OCI-LY1 (cell line): Measurements from ENCODE around the gene GPALPP1.

Experiments used
- H2AFZ ChIP-seq: fragments of 200-600 bp; sonication (generic), shearing (Covaris generic); 2 replicates; pipeline ENCODE4 v1.6.0; 2014; ENCODE audit warnings: antibody characterized with exemption, mild to moderate bottlenecking, low read length
- H3F3A ChIP-seq: fragments of 200-600 bp; sonication (generic), shearing (Covaris generic); 2 replicates; pipeline ENCODE4 v1.6.0; 2014; ENCODE audit warnings: mild to moderate bottlenecking, antibody characterized with exemption, low read length, moderate library complexity; ENCODE audit not compliant: insufficient read depth
- H3K27ac ChIP-seq: fragments of 200-600 bp; sonication (generic); 2 replicates; pipeline ENCODE4 v1.5.1; 2014; ENCODE audit warnings: low read length, mixed run types, mild to moderate bottlenecking, low read depth; ENCODE audit not compliant: poor library complexity, severe bottlenecking
- H3K27me3 ChIP-seq: fragments of 200-600 bp; sonication (generic); 2 replicates; pipeline ENCODE4 v1.6.0; 2014; ENCODE audit warnings: antibody characterized with exemption, mild to moderate bottlenecking, low read length, moderate library complexity; ENCODE audit not compliant: insufficient read depth
- H3K36me3 ChIP-seq: fragments of 200-600 bp; sonication (generic); 2 replicates; pipeline ENCODE4 v1.6.1; 2014; ENCODE audit warnings: mild to moderate bottlenecking, antibody characterized with exemption, low read length, moderate library complexity, mixed read lengths; ENCODE audit not compliant: insufficient read depth
- H3K4me1 ChIP-seq: fragments of 200-600 bp; sonication (generic); 2 replicates; pipeline ENCODE4 v1.5.1; 2014; ENCODE audit warnings: mild to moderate bottlenecking, low read length, moderate library complexity; ENCODE audit not compliant: insufficient read depth, severe bottlenecking
- H3K4me2 ChIP-seq: fragments of 200-600 bp; sonication (generic), shearing (Covaris generic); 2 replicates; pipeline ENCODE4 v1.6.1; 2014; ENCODE audit warnings: low read length
- H3K4me3 ChIP-seq: fragments of 200-600 bp; sonication (generic); 2 replicates; pipeline ENCODE4 v1.5.1; 2014; ENCODE audit warnings: low read length, low read depth, mild to moderate bottlenecking, mixed read lengths; ENCODE audit not compliant: poor library complexity, severe bottlenecking
- H3K79me2 ChIP-seq: fragments of 200-600 bp; shearing (Covaris generic); 2 replicates; pipeline ENCODE4 v1.6.1; 2016; ENCODE audit warnings: mixed run types, low read length, mixed read lengths; ENCODE audit not compliant: insufficient read depth
- H3K9ac ChIP-seq: fragments of 200-600 bp; sonication (generic), shearing (Covaris generic); 2 replicates; pipeline ENCODE4 v1.6.1; 2014; ENCODE audit warnings: mild to moderate bottlenecking, low read length, mixed read lengths
- H3K9me2 ChIP-seq: fragments of 200-600 bp; sonication (generic), shearing (Covaris generic); 2 replicates; pipeline ENCODE4 v1.6.1; 2014; ENCODE audit warnings: low read depth, mild to moderate bottlenecking, low read length, mixed read lengths
- H3K9me3 ChIP-seq: fragments of 200-600 bp; shearing (Covaris generic); 2 replicates; pipeline ENCODE4 v1.6.1; 2014; ENCODE audit warnings: low read length, mixed read lengths
- H4K20me1 ChIP-seq: fragments of 200-600 bp; sonication (generic), shearing (Covaris generic); 2 replicates; pipeline ENCODE4 v1.6.0; 2016; ENCODE audit warnings: mild to moderate bottlenecking, low read length; ENCODE audit not compliant: insufficient read depth
- EZH2 ChIP-seq: fragments of 200-600 bp; sonication (generic), shearing (Covaris generic); IDR thresholded peaks from 2 replicates; pipeline ENCODE4 v1.8.0; 2017; ENCODE audit warnings: borderline replicate concordance, mixed run types, mild to moderate bottlenecking, antibody characterized with exemption, low read length, moderate library complexity, mixed read lengths
- TF ChIP-seq, protein P1 (sequence below): fragments of 200-600 bp; sonication (generic), shearing (Covaris generic); IDR thresholded peaks from 2 replicates; pipeline ENCODE4 v1.5.1; 2017; ENCODE audit warnings: mild to moderate bottlenecking, antibody characterized with exemption, low read length, moderate library complexity, mixed read lengths

Gene GPALPP1

DNA sequence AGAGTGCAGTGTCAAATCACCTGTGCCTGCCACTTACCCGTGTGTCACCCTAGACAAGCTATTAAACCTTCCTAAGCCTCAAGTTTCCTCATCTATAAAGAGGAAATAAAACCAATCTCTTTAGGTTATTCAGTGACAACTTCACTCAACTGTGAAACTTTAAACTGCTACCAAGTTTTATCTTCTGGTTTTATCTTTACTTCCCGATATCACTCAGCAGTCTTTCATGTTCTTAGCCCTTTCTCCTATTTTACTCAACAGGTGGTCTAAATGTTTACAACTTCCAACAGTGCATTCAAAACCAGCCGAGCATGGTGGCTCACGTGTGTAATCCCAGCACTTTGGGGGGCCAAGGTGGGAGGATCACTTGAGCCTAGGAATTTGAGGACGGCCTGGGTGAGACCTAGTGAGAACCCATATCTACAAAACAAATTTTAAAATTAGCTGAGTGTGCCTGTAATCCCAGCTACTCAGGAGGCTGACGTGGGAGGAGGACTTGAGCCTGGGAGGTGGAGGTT, 59.6 kb downstream of the GPALPP1 start:
- H3K9ac ChIP-seq: no peak overlapping the region
- H3F3A ChIP-seq: no peaks in the 10 kb centered on the region
- no peaks in the 10 kb centered on the region for H3K36me3 ChIP-seq
- H3K27ac ChIP-seq: no peak overlapping the region
- H4K20me1 ChIP-seq: no peaks in the 10 kb centered on the region
- no peaks in the 10 kb centered on the region for H3K79me2 ChIP-seq
- H3K4me2 ChIP-seq: no peak overlapping the region
- no peaks in the 10 kb centered on the region for H3K9me2 ChIP-seq
- H3K9me3 ChIP-seq: no peaks in the 10 kb centered on the region
- no peak overlapping the region for H2AFZ ChIP-seq
- no peak overlapping the region for H3K4me3 ChIP-seq
- no peaks in the 10 kb centered on the region for H3K27me3 ChIP-seq
- peaks cover 19% of the 10 kb centered on the region for H3K4me1 ChIP-seq
- TF ChIP-seq EZH2: no peak
- TF ChIP-seq, protein P1, sequence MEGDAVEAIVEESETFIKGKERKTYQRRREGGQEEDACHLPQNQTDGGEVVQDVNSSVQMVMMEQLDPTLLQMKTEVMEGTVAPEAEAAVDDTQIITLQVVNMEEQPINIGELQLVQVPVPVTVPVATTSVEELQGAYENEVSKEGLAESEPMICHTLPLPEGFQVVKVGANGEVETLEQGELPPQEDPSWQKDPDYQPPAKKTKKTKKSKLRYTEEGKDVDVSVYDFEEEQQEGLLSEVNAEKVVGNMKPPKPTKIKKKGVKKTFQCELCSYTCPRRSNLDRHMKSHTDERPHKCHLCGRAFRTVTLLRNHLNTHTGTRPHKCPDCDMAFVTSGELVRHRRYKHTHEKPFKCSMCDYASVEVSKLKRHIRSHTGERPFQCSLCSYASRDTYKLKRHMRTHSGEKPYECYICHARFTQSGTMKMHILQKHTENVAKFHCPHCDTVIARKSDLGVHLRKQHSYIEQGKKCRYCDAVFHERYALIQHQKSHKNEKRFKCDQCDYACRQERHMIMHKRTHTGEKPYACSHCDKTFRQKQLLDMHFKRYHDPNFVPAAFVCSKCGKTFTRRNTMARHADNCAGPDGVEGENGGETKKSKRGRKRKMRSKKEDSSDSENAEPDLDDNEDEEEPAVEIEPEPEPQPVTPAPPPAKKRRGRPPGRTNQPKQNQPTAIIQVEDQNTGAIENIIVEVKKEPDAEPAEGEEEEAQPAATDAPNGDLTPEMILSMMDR: no peak

GRCh38 chr13:45049478-45049877, 60.1 kb downstream of the GPALPP1 start:
- Histone ChIP-seq H3K9me3 (no peaks in the 10 kb centered on the region), H3K27me3 (no peaks in the 10 kb centered on the region), H2AFZ (no peak overlapping the region), H3K27ac (no peak overlapping the region), H4K20me1 (no peaks in the 10 kb centered on the region), H3K4me1 (peaks cover 19% of the 10 kb centered on the region), H3F3A (no peaks in the 10 kb centered on the region), H3K4me3 (no peak overlapping the region), H3K4me2 (no peak overlapping the region), H3K79me2 (no peaks in the 10 kb centered on the region), H3K36me3 (no peaks in the 10 kb centered on the region), H3K9ac (no peak overlapping the region), H3K9me2 (no peaks in the 10 kb centered on the region)
- TF ChIP-seq EZH2: no peak
- TF ChIP-seq, protein P1: no peak

- Histone ChIP-seq H3K9ac (no peak overlapping the region), H3K79me2 (no peaks in the 10 kb centered on the region), H3K4me1 (peaks cover 18% of the 10 kb centered on the region), H3K36me3 (no peaks in the 10 kb centered on the region), H2AFZ (no peak overlapping the region), H3K9me3 (no peaks in the 10 kb centered on the region), H3F3A (no peaks in the 10 kb centered on the region), H3K27me3 (no peaks in the 10 kb centered on the region; the same call in 1 of the 2 replicates), H3K4me3 (no peak overlapping the region), H4K20me1 (no peaks in the 10 kb centered on the region), H3K9me2 (no peaks in the 10 kb centered on the region), H3K27ac (no peak overlapping the region), H3K4me2 (no peak overlapping the region)
- TF ChIP-seq, protein P1: no peak
- TF ChIP-seq EZH2: no peak
Observed at GRCh38 chr13:45051315-45051714, 62.0 kb downstream of the GPALPP1 start.
